Measurements from ENCODE around the gene OSBPL5. TPM values are rescaled to one million over a fixed set of nuclear protein-coding genes. Genes with fewer than 3 reads are reported as not detected.
A peak's percentile ranks its signal among the peaks of the same experiment; 100 is the strongest.

The OSBPL5 gene
- total RNA-seq, 1 donor from 2014 or later, result 6.2 TPM

- no peak overlapping the region for H3K4me3 ChIP-seq
- H3K9ac ChIP-seq, result no peak overlapping the region
- H4K20me1 ChIP-seq (ENCODE audit: low read depth), result no peaks in the 10 kb centered on the region
- H3K36me3 ChIP-seq, result no peaks in the 10 kb centered on the region
- no peak for TF ChIP-seq CTCF (IDR thresholded peaks at IDR 0.05)
- no peak for TF ChIP-seq EZH2phosphoT487 (IDR thresholded peaks at IDR 0.05)
- TF ChIP-seq EZH2 (IDR thresholded peaks at IDR 0.05), result no peak
- H3K4me3 Mint-ChIP-seq, result peak overlapping the region; percentile 48
- H3K27ac ChIP-seq, result no peak overlapping the region
- H3K4me1 Mint-ChIP-seq, result peaks cover 42% of the 10 kb centered on the region
- H3K79me2 ChIP-seq (ENCODE audit: low read depth), result no peaks in the 10 kb centered on the region
- H3K9me3 Mint-ChIP-seq, result no peaks in the 10 kb centered on the region
- no peak overlapping the region for H3K4me2 ChIP-seq
- H3F3A ChIP-seq (ENCODE audit: low read depth), result peaks cover 16% of the 10 kb centered on the region
- H3K36me3 Mint-ChIP-seq, result no peaks in the 10 kb centered on the region
- H2AFZ ChIP-seq (replicated peaks), result no peak overlapping the region
- no peaks in the 10 kb centered on the region for H3K27me3 ChIP-seq
- H3K27me3 Mint-ChIP-seq (ENCODE audit: insufficient read depth, low read depth), result peaks cover 5% of the 10 kb centered on the region
- H3K9me3 ChIP-seq (ENCODE audit: low read depth), result no peaks in the 10 kb centered on the region
- peaks cover 26% of the 10 kb centered on the region for H3K4me1 ChIP-seq
- DNase-seq (ENCODE audit: low spot score), result no peak
- H3K27ac Mint-ChIP-seq, result peak overlapping the region; percentile 76
These were observed 26.6 kb upstream of the OSBPL5 start for GRCh38 chr11:3191586-3192324.

GRCh38 chr11:3190600-3190999 lies 25.5 kb upstream of the OSBPL5 start:
- Histone ChIP-seq H3K4me2 (no peak overlapping the region), H3K4me3 (no peak overlapping the region), H3K4me1 (peaks cover 26% of the 10 kb centered on the region), H3F3A (ENCODE audit: low read depth) (peaks cover 16% of the 10 kb centered on the region), H4K20me1 (ENCODE audit: low read depth) (no peaks in the 10 kb centered on the region), H2AFZ (replicated peaks) (no peak overlapping the region), H3K36me3 (no peaks in the 10 kb centered on the region), H3K79me2 (ENCODE audit: low read depth) (no peaks in the 10 kb centered on the region), H3K9me3 (ENCODE audit: low read depth) (no peaks in the 10 kb centered on the region), H3K27ac (no peak overlapping the region), H3K9ac (no peak overlapping the region), H3K27me3 (no peaks in the 10 kb centered on the region)
- Mint-ChIP-seq H3K27me3 (ENCODE audit: insufficient read depth, low read depth) (peaks cover 5% of the 10 kb centered on the region), H3K4me1 (peaks cover 39% of the 10 kb centered on the region), H3K36me3 (no peaks in the 10 kb centered on the region), H3K4me3 (no peak overlapping the region), H3K27ac (no peak overlapping the region), H3K9me3 (no peaks in the 10 kb centered on the region)
- no peak for DNase-seq (ENCODE audit: low spot score)
- no peak for TF ChIP-seq EZH2 (IDR thresholded peaks at IDR 0.05)
- TF ChIP-seq EZH2phosphoT487 (IDR thresholded peaks at IDR 0.05), result no peak
- no peak for TF ChIP-seq CTCF (IDR thresholded peaks at IDR 0.05)

- no peak overlapping the region for H3K4me3 ChIP-seq
- no peak overlapping the region for H3K27ac ChIP-seq
- H3K4me2 ChIP-seq, result peak overlapping the region; percentile 65
- Mint-ChIP-seq H3K4me1 (peaks cover 39% of the 10 kb centered on the region), H3K4me3 (peak overlapping the region; percentile 67), H3K36me3 (no peaks in the 10 kb centered on the region), H3K27me3 (ENCODE audit: insufficient read depth, low read depth) (peaks cover 6% of the 10 kb centered on the region), H3K27ac (peak overlapping the region; percentile 78), H3K9me3 (no peaks in the 10 kb centered on the region)
- no peaks in the 10 kb centered on the region for H3K27me3 ChIP-seq
- H3F3A ChIP-seq (ENCODE audit: low read depth), result peaks cover 16% of the 10 kb centered on the region
- H3K9me3 ChIP-seq (ENCODE audit: low read depth), result no peaks in the 10 kb centered on the region
- DNase-seq (ENCODE audit: low spot score), result no peak
- H3K4me1 ChIP-seq, result peaks cover 26% of the 10 kb centered on the region
- no peaks in the 10 kb centered on the region for H3K79me2 ChIP-seq (ENCODE audit: low read depth)
- H3K36me3 ChIP-seq, result no peaks in the 10 kb centered on the region
- H4K20me1 ChIP-seq (ENCODE audit: low read depth), result no peaks in the 10 kb centered on the region
- no peak overlapping the region for H3K9ac ChIP-seq
- H2AFZ ChIP-seq (replicated peaks), result no peak overlapping the region
- no peak for TF ChIP-seq CTCF (IDR thresholded peaks at IDR 0.05)
- TF ChIP-seq EZH2 (IDR thresholded peaks at IDR 0.05), result no peak
- TF ChIP-seq EZH2phosphoT487 (IDR thresholded peaks at IDR 0.05), result no peak
These were observed 24.9 kb upstream of the OSBPL5 start for GRCh38 chr11:3189886-3190583.
